Stimulated activated CD8-positive, alpha-beta memory T cell treated with anti-CD3 and anti-CD28 coated beads, Interleukin-7, amount 100 ng/mL, for 24 hours (primary cell): ENCODE measurements around the gene ARHGEF10L.
"Not testable (repeated sequence)": the region's sequence is repeated elsewhere in the genome, so short reads cannot be mapped to it uniquely, and the experiment has no call there.

Experiments used
- DNase-seq: peaks from one replicate; pipeline ENCODE4 v3.0.0-alpha.2; 2020; ENCODE audit warnings: low read depth

The ARHGEF10L gene

DNA sequence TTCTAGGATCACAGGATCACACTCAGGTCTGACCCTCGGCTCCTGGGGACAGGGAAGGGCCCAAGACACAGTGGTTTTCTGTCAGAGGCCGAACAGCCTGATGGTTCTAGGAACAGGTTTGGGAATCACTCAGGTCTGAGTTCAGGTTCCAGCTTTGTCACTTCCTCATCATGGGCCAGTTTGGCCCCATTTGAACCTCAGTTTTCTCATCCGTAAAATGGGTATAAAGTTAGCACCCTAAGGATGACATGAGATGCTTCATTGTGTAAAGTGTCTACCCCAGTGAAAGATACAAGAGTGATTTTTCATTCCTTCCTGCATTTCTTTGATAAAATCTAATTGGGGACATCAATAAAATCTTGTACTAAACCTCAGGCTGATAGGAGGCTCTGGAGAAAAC, 204.4 kb downstream of the ARHGEF10L start:
- DNase-seq, result no peak

- DNase-seq, result no peak
Measured at GRCh38 chr1:17744666-17745478, 205.4 kb downstream of the ARHGEF10L start.

GRCh38 chr1:17745479-17745955, 206.0 kb downstream of the ARHGEF10L start:
- no peak for DNase-seq

DNA sequence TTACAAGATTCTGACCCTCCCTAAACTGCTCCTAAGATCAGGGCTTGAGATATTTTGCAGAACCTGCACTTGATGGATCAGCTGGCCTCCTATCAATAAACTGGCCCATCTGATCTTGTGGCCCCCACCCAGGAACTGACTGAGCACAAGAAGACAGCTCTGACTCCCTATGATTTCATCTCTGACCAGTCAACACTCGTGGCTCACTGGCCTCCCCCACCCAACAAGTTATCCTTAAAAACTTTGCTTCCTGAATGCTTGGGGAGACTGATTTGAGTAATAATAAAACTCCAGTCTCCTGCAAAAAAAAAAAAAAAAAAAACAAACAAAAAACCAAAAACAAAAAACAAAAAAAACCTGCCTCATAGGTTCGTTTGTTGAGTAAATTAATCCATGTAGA, 206.8 kb downstream of the ARHGEF10L start:
- DNase-seq, result not testable (repeated sequence)

- no peak for DNase-seq
Measured at GRCh38 chr1:17746920-17747319, 207.4 kb downstream of the ARHGEF10L start.
